H1 (cell line): ENCODE results near the gene LY6G6C.

ENCODE experiments used
- BCL11A ChIP-seq, 2 experiments: IDR thresholded peaks; one replicate each; pipeline ENCODE4 v1.6.1; 2011; ENCODE audit warnings: low read depth in 2 of 2, low read length in 2 of 2, mild to moderate bottlenecking in 2 of 2
- CBX5 ChIP-seq: fragments of 300-800, 300-1000 bp; sonication (generic); IDR thresholded peaks from 2 replicates; pipeline ENCODE4 v1.7.1; 2016; ENCODE audit warnings: antibody characterized with exemption, low read length, low read depth
- CEBPB ChIP-seq: IDR thresholded peaks from 2 replicates; pipeline ENCODE4 v1.6.1; 2012; ENCODE audit warnings: low read depth, low read length
- CHD1 ChIP-seq: IDR thresholded peaks from 2 replicates; pipeline ENCODE4 v1.6.1; 2012; ENCODE audit warnings: low read depth, low read length, improper control_type of control experiment
- CHD2 ChIP-seq: IDR thresholded peaks from 2 replicates; pipeline ENCODE4 v1.6.1; 2012; ENCODE audit warnings: low read length, improper control_type of control experiment
- CTCF ChIP-seq, 3 experiments: IDR thresholded peaks; 1 replicate in 2 of 3; 2 replicates in 1 of 3; pipeline versions ENCODE4 v1.5.1 to v1.6.1; 2011; ENCODE audit warnings: low read length in 3 of 3, mild to moderate bottlenecking in 3 of 3, inconsistent platforms in 2 of 3, low read depth in 1 of 3, moderate library complexity in 1 of 3; ENCODE audit not compliant: insufficient read depth in 1 of 3; ENCODE audit errors: control extremely low read depth in 1 of 3
- EZH2 ChIP-seq: fragments of 200-600 bp; sonication (generic); IDR thresholded peaks from 2 replicates; pipeline ENCODE4 v1.7.1; 2012; ENCODE audit warnings: low read depth, mild to moderate bottlenecking, moderate library complexity, low read length, inconsistent platforms; ENCODE audit not compliant: severe bottlenecking
- JUN ChIP-seq: IDR thresholded peaks from 2 replicates; pipeline ENCODE4 v1.6.1; 2011; ENCODE audit warnings: low read depth, mild to moderate bottlenecking, improper control_type of control experiment, low read length
- MAFK ChIP-seq: IDR thresholded peaks from 2 replicates; pipeline ENCODE4 v1.6.1; 2012; ENCODE audit warnings: low read depth, mild to moderate bottlenecking, improper control_type of control experiment, low read length
- POLR2AphosphoS5 ChIP-seq: IDR thresholded peaks from 2 replicates; pipeline ENCODE4 v1.6.1; 2011; ENCODE audit warnings: low read depth, low read length
- SP2 ChIP-seq: IDR thresholded peaks from 2 replicates; pipeline ENCODE4 v1.6.1; 2012; ENCODE audit warnings: mild to moderate bottlenecking, low read length, inconsistent platforms
- SRF ChIP-seq: IDR thresholded peaks from 2 replicates; pipeline ENCODE4 v1.6.1; 2011; ENCODE audit warnings: mild to moderate bottlenecking, low read depth, low read length, moderate library complexity
- TBP ChIP-seq: IDR thresholded peaks from 2 replicates; pipeline ENCODE4 v1.6.1; 2011; ENCODE audit warnings: low read depth, low read length, improper control_type of control experiment
- YY1 ChIP-seq: IDR thresholded peaks from 2 replicates; pipeline ENCODE4 v1.6.1; 2011; ENCODE audit warnings: low read depth, mild to moderate bottlenecking, low read length

- TF ChIP-seq CTCF (IDR thresholded peaks at IDR 0.05; ENCODE audit: control extremely low read depth in 1 of 3, insufficient read depth in 1 of 3, low read depth in 1 of 3, low read length in 3 of 3) (no peak), JUN (no peak), CBX5 (no peak), MAFK (no peak), CHD2 (no peak), POLR2AphosphoS5 (no peak), YY1 (no peak), TBP (no peak), CEBPB (no peak), BCL11A (IDR thresholded peaks at IDR 0.05; ENCODE audit: low read depth in 2 of 2, low read length in 2 of 2) (no peak), SP2 (no peak), CHD1 (no peak), SRF (no peak), EZH2 (no peak)
These were observed 7.4 kb upstream of the LY6G6C start, which contains the start of gene DDAH2 for GRCh38 chr6:31728767-31729514.
